ENCODE results near the gene ARHGAP21. TPM values are rescaled to one million over a fixed set of nuclear protein-coding genes. Genes with fewer than 3 reads are reported as not detected.

Gene ARHGAP21
- total RNA-seq, 1 donor from 2014 or later = 27.5 TPM

DNA sequence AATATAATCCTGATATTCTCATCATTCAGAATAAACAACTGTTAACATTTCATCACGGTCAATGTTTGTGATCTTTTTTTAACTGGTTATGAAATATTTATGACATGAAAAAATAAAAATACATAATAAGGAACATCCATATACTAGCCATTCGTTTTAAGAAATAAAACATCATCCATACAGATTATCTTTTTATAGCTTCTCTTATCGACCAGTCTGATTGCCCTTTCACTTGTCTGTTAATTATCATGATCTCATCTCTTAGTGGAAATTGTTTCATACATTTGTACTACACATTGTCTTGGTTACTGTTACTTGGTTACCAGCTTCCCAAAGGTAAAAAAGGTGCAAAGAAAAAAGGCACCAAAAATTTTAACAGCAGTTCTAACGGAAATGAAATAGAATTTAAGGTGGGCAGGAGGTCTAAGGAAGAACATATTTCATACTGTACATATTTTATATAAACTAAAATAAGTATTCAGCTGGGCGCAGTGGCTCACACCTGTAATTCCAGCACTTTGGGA lies 8.4 kb downstream of the ARHGAP21 start:
- no peak overlapping the region for H3K4me3 ChIP-seq
- TF ChIP-seq, protein P1, sequence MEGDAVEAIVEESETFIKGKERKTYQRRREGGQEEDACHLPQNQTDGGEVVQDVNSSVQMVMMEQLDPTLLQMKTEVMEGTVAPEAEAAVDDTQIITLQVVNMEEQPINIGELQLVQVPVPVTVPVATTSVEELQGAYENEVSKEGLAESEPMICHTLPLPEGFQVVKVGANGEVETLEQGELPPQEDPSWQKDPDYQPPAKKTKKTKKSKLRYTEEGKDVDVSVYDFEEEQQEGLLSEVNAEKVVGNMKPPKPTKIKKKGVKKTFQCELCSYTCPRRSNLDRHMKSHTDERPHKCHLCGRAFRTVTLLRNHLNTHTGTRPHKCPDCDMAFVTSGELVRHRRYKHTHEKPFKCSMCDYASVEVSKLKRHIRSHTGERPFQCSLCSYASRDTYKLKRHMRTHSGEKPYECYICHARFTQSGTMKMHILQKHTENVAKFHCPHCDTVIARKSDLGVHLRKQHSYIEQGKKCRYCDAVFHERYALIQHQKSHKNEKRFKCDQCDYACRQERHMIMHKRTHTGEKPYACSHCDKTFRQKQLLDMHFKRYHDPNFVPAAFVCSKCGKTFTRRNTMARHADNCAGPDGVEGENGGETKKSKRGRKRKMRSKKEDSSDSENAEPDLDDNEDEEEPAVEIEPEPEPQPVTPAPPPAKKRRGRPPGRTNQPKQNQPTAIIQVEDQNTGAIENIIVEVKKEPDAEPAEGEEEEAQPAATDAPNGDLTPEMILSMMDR (IDR thresholded peaks at IDR 0.05) = no peak
- H3K36me3 ChIP-seq = no peaks in the 10 kb centered on the region
- H3K9me3 ChIP-seq = no peaks in the 10 kb centered on the region
- no peaks in the 10 kb centered on the region for H3K27me3 ChIP-seq
- H3K4me1 ChIP-seq = peaks cover 0 to 32% of the 10 kb centered on the region in 2 donors
- no peak for DNase-seq (ENCODE audit: low spot score in 2 of 2)
- intact Hi-C loops (cut with DNase I) = no loop called here
- no peak overlapping the region for H3K27ac ChIP-seq

DNA sequence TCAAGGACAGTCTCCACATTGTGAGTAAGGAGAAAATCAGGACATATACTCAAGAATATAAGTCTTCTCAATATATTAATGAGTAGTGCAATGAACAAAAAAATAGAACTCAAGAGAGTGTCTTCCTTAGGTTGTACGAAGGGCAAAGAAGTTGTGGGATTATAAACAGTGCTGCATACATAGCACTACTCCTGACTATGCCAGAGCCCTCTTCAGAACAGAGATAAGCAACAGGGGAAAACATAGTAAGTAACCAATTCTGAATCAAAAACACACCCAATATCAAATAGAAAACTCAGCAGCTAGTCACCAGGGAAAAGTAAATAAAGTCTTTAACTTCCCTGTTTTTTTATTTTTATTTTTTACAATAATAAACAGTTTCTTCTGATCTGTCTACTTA lies 10.6 kb downstream of the ARHGAP21 start:
- Histone ChIP-seq H3K27ac (no peak overlapping the region), H3K4me1 (peaks cover 0 to 22% of the 10 kb centered on the region in 2 donors), H3K9me3 (no peaks in the 10 kb centered on the region), H3K36me3 (no peaks in the 10 kb centered on the region), H3K4me3 (no peak overlapping the region), H3K27me3 (no peaks in the 10 kb centered on the region)
- DNase-seq (ENCODE audit: low spot score in 2 of 2) = no peak
- intact Hi-C loops (cut with DNase I) = no loop called here
- TF ChIP-seq, protein P1 (IDR thresholded peaks at IDR 0.05) = no peak

DNA sequence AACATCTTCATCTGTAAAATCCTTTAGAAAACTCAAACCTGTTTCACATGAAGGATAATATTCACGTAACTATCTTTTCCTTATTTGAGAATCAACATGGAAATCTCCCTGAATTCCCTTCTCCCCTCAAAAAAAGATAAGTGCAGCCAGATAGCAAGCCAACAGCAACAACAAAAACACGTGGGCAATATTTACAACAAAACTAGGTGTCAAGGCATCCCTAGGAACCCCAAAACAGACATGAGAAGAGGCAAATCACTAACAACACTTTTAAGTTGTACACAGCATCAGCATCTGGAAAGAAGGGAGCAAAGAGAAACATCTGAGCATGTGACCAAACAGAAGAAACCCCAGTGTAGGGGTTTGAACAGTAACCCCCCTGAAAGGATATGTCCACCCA lies 12.2 kb downstream of the ARHGAP21 start:
- Histone ChIP-seq H3K36me3 (no peaks in the 10 kb centered on the region), H3K4me3 (no peak overlapping the region), H3K4me1 (peaks cover 0 to 20% of the 10 kb centered on the region in 2 donors), H3K27me3 (no peaks in the 10 kb centered on the region), H3K27ac (no peak overlapping the region), H3K9me3 (no peaks in the 10 kb centered on the region)
- intact Hi-C loops (cut with DNase I) = no loop called here
- no peak for DNase-seq (ENCODE audit: low spot score in 2 of 2)
- TF ChIP-seq, protein P1 (IDR thresholded peaks at IDR 0.05) = no peak

- Histone ChIP-seq H3K4me3 (no peak overlapping the region), H3K36me3 (no peaks in the 10 kb centered on the region), H3K4me1 (peaks cover 0 to 29% of the 10 kb centered on the region in 2 donors), H3K27ac (no peak overlapping the region), H3K9me3 (no peaks in the 10 kb centered on the region), H3K27me3 (no peaks in the 10 kb centered on the region)
- intact Hi-C loops (cut with DNase I) = no loop called here
- no peak for DNase-seq (ENCODE audit: low spot score in 2 of 2)
- TF ChIP-seq, protein P1 (IDR thresholded peaks at IDR 0.05) = no peak
Observed at GRCh38 chr10:24708081-24708480, 15.6 kb downstream of the ARHGAP21 start.

- intact Hi-C loops (cut with DNase I) = no loop called here
- H3K4me3 ChIP-seq = no peak overlapping the region
- no peak overlapping the region for H3K27ac ChIP-seq
- H3K27me3 ChIP-seq = no peaks in the 10 kb centered on the region
- H3K9me3 ChIP-seq = no peaks in the 10 kb centered on the region
- no peak for DNase-seq (ENCODE audit: low spot score in 2 of 2)
- H3K4me1 ChIP-seq = peaks cover 0 to 28% of the 10 kb centered on the region in 2 donors
- H3K36me3 ChIP-seq = no peaks in the 10 kb centered on the region
- TF ChIP-seq, protein P1 (IDR thresholded peaks at IDR 0.05) = no peak
Observed at GRCh38 chr10:24707445-24707844, 16.2 kb downstream of the ARHGAP21 start.

Data from ascending aorta (tissue), 2 donors.